HEK293T (cell line): ENCODE results near the gene SH2D3A.
"Not testable (repeated sequence)": the region's sequence is repeated elsewhere in the genome, so short reads cannot be mapped to it uniquely, and the experiment has no call there.

Source experiments
- ARNT ChIP-seq: fragments of 450-650 bp; IDR thresholded peaks from 2 replicates; pipeline ENCODE4 v1.6.1; 2017; ENCODE audit warnings: mild to moderate bottlenecking
- CTBP1 ChIP-seq: fragments of 450-650 bp; IDR thresholded peaks from 2 replicates; pipeline ENCODE4 v1.6.1; 2016; ENCODE audit warnings: borderline replicate concordance
- ELF4 ChIP-seq: fragments of 450-650 bp; IDR thresholded peaks from 2 replicates; pipeline ENCODE4 v1.6.1; 2017; ENCODE audit warnings: antibody characterized with exemption
- FOXA1 ChIP-seq: fragments of 450-650 bp; IDR thresholded peaks from 2 replicates; pipeline ENCODE4 v1.6.1; 2016; ENCODE audit warnings: mild to moderate bottlenecking
- FOXK2 ChIP-seq: fragments of 450-650 bp; IDR thresholded peaks from 2 replicates; pipeline ENCODE4 v1.6.1; 2016; ENCODE audit warnings: mild to moderate bottlenecking
- FOXM1 ChIP-seq: fragments of 450-650 bp; IDR thresholded peaks from 2 replicates; pipeline ENCODE4 v1.6.1; 2017; ENCODE audit warnings: mild to moderate bottlenecking, borderline replicate concordance
- HDGF ChIP-seq: fragments of 450-650 bp; IDR thresholded peaks from 2 replicates; pipeline ENCODE4 v1.6.1; 2017; ENCODE audit warnings: antibody characterized with exemption, borderline replicate concordance
- LEF1 ChIP-seq: fragments of 450-650 bp; IDR thresholded peaks from 2 replicates; pipeline ENCODE4 v1.6.1; 2017; ENCODE audit warnings: mild to moderate bottlenecking, borderline replicate concordance
- NFRKB ChIP-seq: fragments of 450-650 bp; IDR thresholded peaks from 2 replicates; pipeline ENCODE4 v1.6.1; 2016; ENCODE audit warnings: mild to moderate bottlenecking, moderate library complexity
- SP1 ChIP-seq: fragments of 450-650 bp; IDR thresholded peaks from 2 replicates; pipeline ENCODE4 v1.6.1; 2017
- SUZ12 ChIP-seq: fragments of 450-650 bp; IDR thresholded peaks from 2 replicates; pipeline ENCODE4 v1.6.1; 2016; ENCODE audit warnings: mild to moderate bottlenecking
- TARDBP ChIP-seq: fragments of 450-650 bp; IDR thresholded peaks from 2 replicates; pipeline ENCODE4 v1.6.1; 2016
- ZNF384 ChIP-seq: fragments of 450-650 bp; IDR thresholded peaks from 2 replicates; pipeline ENCODE4 v1.6.1; 2016

DNA sequence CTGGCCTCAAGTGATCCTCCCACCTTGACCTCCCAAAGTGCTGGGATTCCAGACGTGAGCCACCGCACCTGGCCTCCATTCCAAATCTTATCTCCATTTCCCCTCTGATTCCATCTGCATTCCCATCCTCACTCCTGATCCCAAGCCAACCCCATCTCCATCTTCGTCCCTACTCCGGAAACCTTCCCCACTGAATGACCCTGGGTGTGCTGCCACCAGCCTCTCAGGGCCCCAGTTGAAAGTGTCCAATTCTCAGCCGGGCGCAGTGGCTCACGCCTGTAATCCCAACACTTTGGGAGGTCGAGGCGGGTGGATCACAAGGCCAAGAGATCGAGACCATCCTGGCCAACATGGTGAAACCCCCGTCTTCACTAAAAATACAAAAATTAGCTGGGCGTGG is 58.3 kb downstream of the SH2D3A start:
- TF ChIP-seq ELF4, FOXK2, SP1, FOXA1, ZNF384, FOXM1, HDGF, LEF1, TARDBP, NFRKB, CTBP1, ARNT, SUZ12: not testable (repeated sequence)
